SU-DHL-6 (cell line): Measurements from ENCODE around the gene DAPK2.

Experiments used
- CTCF ChIP-seq: fragments of 200-600 bp; sonication (generic); IDR thresholded peaks from one replicate; pipeline ENCODE4 v1.5.1; 2017; ENCODE audit warnings: antibody characterized with exemption, mild to moderate bottlenecking, low read length, moderate library complexity; ENCODE audit not compliant: insufficient read depth, poor library complexity, severe bottlenecking
- EZH2phosphoT487 ChIP-seq: fragments of 200-600 bp; sonication (generic), shearing (Covaris generic); conservative IDR thresholded peaks from 2 replicates; pipeline ENCODE4 v1.6.1; 2018; ENCODE audit warnings: mild to moderate bottlenecking, antibody characterized with exemption, low read length, moderate library complexity, mixed read lengths

GRCh38 chr15:63953524-63953923 is 92.8 kb downstream of the DAPK2 start:
- TF ChIP-seq CTCF (no peak), EZH2phosphoT487 (no peak)
